ENCODE data around the gene WIPF3. TPM values are rescaled to one million over a fixed set of nuclear protein-coding genes. Genes with fewer than 3 reads are reported as not detected.

Gene WIPF3
- total and polyA plus RNA-seq, 5 donors, result 1.8 to 4.4 (median 2.8) TPM

DNA sequence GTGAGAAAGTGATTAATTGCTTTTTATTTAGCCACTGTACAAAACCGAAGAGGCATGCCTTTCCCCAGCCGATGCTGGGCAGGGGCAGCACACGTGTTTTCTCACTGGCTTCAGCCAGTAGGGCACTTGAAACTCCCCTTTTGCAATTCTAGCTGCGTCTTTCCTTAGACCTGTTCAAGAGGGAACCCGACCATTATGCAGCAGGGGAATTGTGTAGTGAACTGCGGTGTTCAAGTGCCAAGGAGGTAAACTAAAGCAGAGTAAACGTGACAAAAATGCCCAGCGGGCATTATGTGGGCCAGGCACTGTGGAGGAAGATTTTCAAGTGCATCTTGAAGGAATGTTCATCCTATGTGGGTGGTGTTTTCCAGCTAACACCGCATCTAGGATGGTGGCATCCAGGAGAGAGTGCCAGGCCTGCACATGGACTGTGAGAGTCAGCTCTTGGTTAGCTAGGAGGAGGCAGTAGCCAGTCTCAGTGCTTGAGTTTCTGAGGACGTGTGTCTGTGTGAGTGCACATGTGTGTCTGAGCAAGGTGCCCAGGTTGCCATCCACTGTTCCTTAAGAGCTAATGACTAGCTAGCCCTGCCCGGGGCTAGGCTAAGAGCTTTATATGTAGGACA, 3.3 kb downstream of the WIPF3 start:
- intact Hi-C loops (cut with DNase I), result loop anchor here in 1 of 4 donors (10.0 kb wide), 1 partner anchor 55 kb away; no protein-coding TSS in a partner anchor
- H3K9me3 ChIP-seq (ENCODE audit: control insufficient read depth, low read length), result no peaks in the 10 kb centered on the region
- no peak overlapping the region for H3K4me3 ChIP-seq (ENCODE audit: low read length)
- no peaks in the 10 kb centered on the region for H3K4me1 ChIP-seq (ENCODE audit: control insufficient read depth, insufficient read depth, low read length)
- H3K27me3 ChIP-seq (ENCODE audit: control insufficient read depth, insufficient read depth), result no peaks in the 10 kb centered on the region
- ATAC-seq (no peak), DNase-seq (no peak)
- WGBS, result 75% methylated on average over 11 of the region's 11 CpGs
- no peak overlapping the region for H3K27ac ChIP-seq (ENCODE audit: low read length)

GRCh38 chr7:29810297-29810696, 4.0 kb downstream of the WIPF3 start:
- intact Hi-C loops (cut with DNase I), result no loop called here
- Histone ChIP-seq H3K4me1 (ENCODE audit: control insufficient read depth, insufficient read depth, low read length) (no peaks in the 10 kb centered on the region), H3K27me3 (ENCODE audit: control insufficient read depth, insufficient read depth) (no peaks in the 10 kb centered on the region), H3K9me3 (ENCODE audit: control insufficient read depth, low read length) (no peaks in the 10 kb centered on the region), H3K27ac (ENCODE audit: low read length) (no peak overlapping the region), H3K4me3 (ENCODE audit: low read length) (no peak overlapping the region)
- ATAC-seq (no peak), DNase-seq (no peak)

- Histone ChIP-seq H3K4me3 (ENCODE audit: low read length) (no peak overlapping the region), H3K27me3 (ENCODE audit: control insufficient read depth, insufficient read depth) (no peaks in the 10 kb centered on the region), H3K9me3 (ENCODE audit: control insufficient read depth, low read length) (no peaks in the 10 kb centered on the region), H3K4me1 (ENCODE audit: control insufficient read depth, insufficient read depth, low read length) (no peaks in the 10 kb centered on the region), H3K27ac (ENCODE audit: low read length) (no peak overlapping the region)
- DNase-seq (no peak), ATAC-seq (no peak)
- intact Hi-C loops (cut with DNase I), result no loop called here
- WGBS, result 79% methylated on average over 5 of the region's 5 CpGs
These were observed 4.6 kb downstream of the WIPF3 start for GRCh38 chr7:29810813-29811482.

DNA sequence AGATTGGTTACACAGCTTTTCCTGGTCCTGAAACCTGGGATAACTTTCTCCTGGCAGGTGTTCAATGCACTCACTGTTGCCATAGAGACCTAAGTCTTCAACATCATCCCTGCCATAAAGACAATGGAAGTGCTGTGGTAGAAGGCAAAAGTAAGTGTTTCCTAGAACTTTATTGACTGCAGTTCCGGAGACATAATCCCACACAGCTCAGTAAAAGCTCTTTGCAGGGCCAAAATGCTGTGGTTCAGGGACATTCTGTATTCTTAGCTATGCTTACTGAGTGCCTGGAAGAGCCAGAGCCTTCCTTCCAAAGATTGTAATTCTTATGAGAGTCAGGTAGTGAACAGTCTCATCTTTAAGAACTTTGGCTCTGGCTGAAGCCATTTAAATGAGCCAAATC, 5.3 kb downstream of the WIPF3 start:
- Histone ChIP-seq H3K27me3 (ENCODE audit: control insufficient read depth, insufficient read depth) (no peaks in the 10 kb centered on the region), H3K4me3 (ENCODE audit: low read length) (no peak overlapping the region), H3K4me1 (ENCODE audit: control insufficient read depth, insufficient read depth, low read length) (no peaks in the 10 kb centered on the region), H3K27ac (ENCODE audit: low read length) (no peak overlapping the region), H3K9me3 (ENCODE audit: control insufficient read depth, low read length) (no peaks in the 10 kb centered on the region)
- no peak for DNase-seq
- ATAC-seq, result no peak
- WGBS, result 58% methylated on average over 1 of the region's 1 CpG
- intact Hi-C loops (cut with DNase I), result no loop called here

GRCh38 chr7:29812185-29812876, 6.0 kb downstream of the WIPF3 start:
- WGBS, result 48% methylated on average over 2 of the region's 2 CpGs
- Histone ChIP-seq H3K4me1 (ENCODE audit: control insufficient read depth, insufficient read depth, low read length) (no peaks in the 10 kb centered on the region), H3K27ac (ENCODE audit: low read length) (no peak overlapping the region), H3K27me3 (ENCODE audit: control insufficient read depth, insufficient read depth) (no peaks in the 10 kb centered on the region), H3K9me3 (ENCODE audit: control insufficient read depth, low read length) (no peaks in the 10 kb centered on the region), H3K4me3 (ENCODE audit: low read length) (no peak overlapping the region)
- ATAC-seq, result no peak
- intact Hi-C loops (cut with DNase I), result no loop called here
- DNase-seq, result no peak

DNA sequence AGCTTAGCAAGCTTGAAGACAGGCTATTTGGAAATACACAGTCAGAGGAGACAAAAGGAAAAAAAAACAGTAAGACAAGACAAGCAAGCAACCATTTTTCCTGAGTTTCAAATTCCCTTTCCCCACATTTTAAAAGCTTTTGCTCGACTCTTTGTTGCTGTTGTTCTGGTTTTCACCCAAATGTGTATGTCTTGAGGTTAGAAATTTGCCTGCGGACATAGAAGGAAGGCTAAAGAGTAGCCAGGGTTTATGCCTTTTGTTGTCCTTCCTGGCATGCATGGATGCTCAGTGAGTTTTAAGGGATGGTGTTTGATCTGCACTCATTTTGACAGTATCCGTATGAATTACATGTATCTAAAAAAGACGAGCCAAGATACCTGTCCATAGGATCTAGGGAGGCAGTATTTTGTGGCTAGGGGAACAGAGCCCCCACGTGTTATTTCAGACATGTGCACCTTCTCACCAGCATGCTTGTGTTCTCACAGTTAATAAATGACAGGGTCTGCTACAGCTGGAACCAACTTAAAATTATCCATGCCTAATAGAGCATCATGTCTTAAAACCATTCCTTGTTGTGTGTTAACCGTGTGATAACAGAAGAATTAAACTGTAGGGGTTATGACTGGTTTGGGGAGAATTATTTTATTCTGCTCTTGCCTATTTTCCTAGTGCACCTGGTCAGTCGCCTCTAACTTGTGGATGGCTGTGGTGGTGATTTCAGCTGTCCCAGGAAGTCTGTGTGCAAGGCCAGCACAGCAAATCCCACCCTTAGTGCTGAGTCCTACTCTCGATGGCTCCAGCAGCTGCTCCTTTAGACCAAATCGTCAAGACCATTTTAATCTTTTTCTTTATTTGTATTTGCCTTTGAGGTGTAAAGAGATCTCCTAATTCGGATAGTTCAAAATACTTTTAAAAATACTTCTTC, 9.1 kb downstream of the WIPF3 start:
- ATAC-seq, result no peak
- WGBS, result 82% methylated on average over 10 of the region's 10 CpGs
- Histone ChIP-seq H3K4me3 (ENCODE audit: low read length) (no peak overlapping the region), H3K9me3 (ENCODE audit: control insufficient read depth, low read length) (no peaks in the 10 kb centered on the region), H3K27ac (ENCODE audit: low read length) (no peak overlapping the region), H3K4me1 (ENCODE audit: control insufficient read depth, insufficient read depth, low read length) (no peaks in the 10 kb centered on the region), H3K27me3 (ENCODE audit: control insufficient read depth, insufficient read depth) (no peaks in the 10 kb centered on the region)
- intact Hi-C loops (cut with DNase I), result no loop called here
- DNase-seq, result no peak

- no peaks in the 10 kb centered on the region for H3K4me1 ChIP-seq (ENCODE audit: control insufficient read depth, insufficient read depth, low read length)
- H3K4me3 ChIP-seq (ENCODE audit: low read length), result no peak overlapping the region
- WGBS, result 98% methylated on average over 6 of the region's 6 CpGs
- no peaks in the 10 kb centered on the region for H3K27me3 ChIP-seq (ENCODE audit: control insufficient read depth, insufficient read depth)
- no peak overlapping the region for H3K27ac ChIP-seq (ENCODE audit: low read length)
- no peaks in the 10 kb centered on the region for H3K9me3 ChIP-seq (ENCODE audit: control insufficient read depth, low read length)
- intact Hi-C loops (cut with DNase I), result no loop called here
- DNase-seq (no peak), ATAC-seq (no peak)
These were observed 12.0 kb downstream of the WIPF3 start for GRCh38 chr7:29818308-29818707.

DNA sequence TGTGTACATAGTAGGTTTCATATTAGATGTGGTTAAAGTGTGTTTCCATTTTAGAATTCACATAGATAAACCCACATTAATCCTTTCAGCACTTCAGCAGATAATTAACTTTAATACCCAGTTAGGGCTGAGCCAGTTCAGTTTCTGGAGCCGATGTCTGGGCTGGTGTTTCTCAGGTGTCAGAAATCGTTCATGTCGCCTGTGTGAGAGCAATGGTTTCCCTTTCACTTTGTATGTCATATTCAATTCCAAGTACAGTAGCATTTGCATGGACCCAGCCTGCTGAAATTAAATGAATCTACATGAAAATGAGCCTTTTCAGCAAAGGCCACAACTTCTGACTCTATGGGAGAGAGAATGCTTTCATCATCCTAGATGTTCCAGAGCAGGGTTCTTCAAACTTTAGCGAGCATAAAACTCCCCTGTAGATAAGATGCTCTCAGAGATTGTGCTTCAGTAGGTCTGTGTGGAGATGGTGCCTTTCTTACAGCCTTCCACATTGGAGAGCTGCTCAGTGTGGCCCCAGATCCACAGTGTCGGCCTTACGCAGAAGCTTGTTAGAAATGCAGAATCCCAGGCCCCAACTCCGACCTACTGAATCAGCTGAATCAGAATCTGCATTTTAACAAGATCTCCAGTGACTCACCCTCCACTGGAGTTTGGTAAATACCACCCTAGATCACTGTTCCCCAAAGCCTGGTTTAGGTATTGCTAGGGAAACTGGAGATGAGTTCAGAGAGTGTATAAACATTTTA, 19.6 kb downstream of the WIPF3 start:
- no peaks in the 10 kb centered on the region for H3K9me3 ChIP-seq (ENCODE audit: control insufficient read depth, low read length)
- H3K4me1 ChIP-seq (ENCODE audit: control insufficient read depth, insufficient read depth, low read length), result no peaks in the 10 kb centered on the region
- 70% methylated on average over 7 of the region's 7 CpGs for WGBS
- H3K27ac ChIP-seq (ENCODE audit: low read length), result no peak overlapping the region
- no peak overlapping the region for H3K4me3 ChIP-seq (ENCODE audit: low read length)
- intact Hi-C loops (cut with DNase I), result no loop called here
- H3K27me3 ChIP-seq (ENCODE audit: control insufficient read depth, insufficient read depth), result no peaks in the 10 kb centered on the region
- DNase-seq (no peak), ATAC-seq (no peak)

DNA sequence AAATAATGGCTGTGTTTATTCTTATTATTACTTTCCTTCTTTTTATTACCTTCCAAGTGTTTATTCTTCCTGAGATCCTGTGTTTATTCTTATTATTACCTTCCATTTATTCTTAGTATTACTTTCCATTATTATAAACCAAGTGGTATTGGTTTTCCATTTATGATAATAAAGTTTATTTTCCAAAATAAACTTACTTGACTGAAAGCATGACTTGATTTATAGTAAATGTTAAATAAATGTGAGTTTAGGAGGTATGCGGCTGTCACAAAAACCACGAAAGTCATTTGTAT, 20.2 kb downstream of the WIPF3 start:
- ATAC-seq, result no peak
- Histone ChIP-seq H3K9me3 (ENCODE audit: control insufficient read depth, low read length) (no peaks in the 10 kb centered on the region), H3K27ac (ENCODE audit: low read length) (no peak overlapping the region), H3K27me3 (ENCODE audit: control insufficient read depth, insufficient read depth) (no peaks in the 10 kb centered on the region), H3K4me3 (ENCODE audit: low read length) (no peak overlapping the region), H3K4me1 (ENCODE audit: control insufficient read depth, insufficient read depth, low read length) (no peaks in the 10 kb centered on the region)
- WGBS, result 98% methylated on average over 2 of the region's 2 CpGs
- no peak for DNase-seq
- intact Hi-C loops (cut with DNase I), result no loop called here

GRCh38 chr7:29826904-29827303, 20.6 kb downstream of the WIPF3 start:
- intact Hi-C loops (cut with DNase I), result no loop called here
- no peak for DNase-seq
- H3K4me3 ChIP-seq (ENCODE audit: low read length), result no peak overlapping the region
- H3K27me3 ChIP-seq (ENCODE audit: control insufficient read depth, insufficient read depth), result no peaks in the 10 kb centered on the region
- no peak for ATAC-seq
- H3K9me3 ChIP-seq (ENCODE audit: control insufficient read depth, low read length), result no peaks in the 10 kb centered on the region
- H3K4me1 ChIP-seq (ENCODE audit: control insufficient read depth, insufficient read depth, low read length), result no peaks in the 10 kb centered on the region
- no peak overlapping the region for H3K27ac ChIP-seq (ENCODE audit: low read length)

Data from right cardiac atrium (tissue), 5 donors.